Measurements from ENCODE around the gene HSBP1. TPM values are rescaled to one million over a fixed set of nuclear protein-coding genes. Genes with fewer than 3 reads are reported as not detected.

HSBP1 gene
- total and polyA plus RNA-seq, 9 of the 15 experiments (the other 6 are each of a cell fraction or from before 2014, with no cell fraction given): 84.9 to 677 (median 204) TPM

DNA sequence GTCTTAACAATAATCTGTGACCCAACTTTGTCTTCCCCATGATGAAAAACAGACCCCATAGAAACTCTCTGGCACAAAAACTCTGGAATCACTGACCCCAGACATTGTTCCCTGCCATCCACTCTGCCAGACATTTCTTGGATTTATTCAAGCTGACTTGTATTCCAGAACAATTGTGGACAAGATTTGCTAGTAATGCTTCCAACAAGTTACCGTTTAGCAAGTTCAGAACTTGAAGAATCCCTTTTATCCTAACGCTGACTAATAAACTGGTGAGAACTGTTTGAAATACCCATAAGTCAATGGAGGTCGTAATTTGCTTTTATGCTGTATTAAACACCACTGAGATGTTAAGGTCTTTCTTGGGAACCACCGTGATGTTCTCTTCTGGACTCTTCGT, 10.5 kb downstream of the HSBP1 start (continued):
- TF ChIP-seq ZNF436 (CRISPR knock-in tag; IDR thresholded peaks at IDR 0.05) (no peak), CBX2 (IDR thresholded peaks at IDR 0.05; ENCODE audit: insufficient read depth, low read length, poor library complexity, severe bottlenecking) (no peak), ZNF232 (CRISPR knock-in tag; IDR thresholded peaks at IDR 0.05) (no peak), HNRNPLL (IDR thresholded peaks at IDR 0.05; ENCODE audit: low read depth, low read length, poor library complexity, severe bottlenecking) (no peak), NCOA4 (IDR thresholded peaks at IDR 0.05; ENCODE audit: partially characterized antibody) (no peak), KDM1A (IDR thresholded peaks at IDR 0.05) (no peak)
- TF ChIP-seq, protein P1, sequence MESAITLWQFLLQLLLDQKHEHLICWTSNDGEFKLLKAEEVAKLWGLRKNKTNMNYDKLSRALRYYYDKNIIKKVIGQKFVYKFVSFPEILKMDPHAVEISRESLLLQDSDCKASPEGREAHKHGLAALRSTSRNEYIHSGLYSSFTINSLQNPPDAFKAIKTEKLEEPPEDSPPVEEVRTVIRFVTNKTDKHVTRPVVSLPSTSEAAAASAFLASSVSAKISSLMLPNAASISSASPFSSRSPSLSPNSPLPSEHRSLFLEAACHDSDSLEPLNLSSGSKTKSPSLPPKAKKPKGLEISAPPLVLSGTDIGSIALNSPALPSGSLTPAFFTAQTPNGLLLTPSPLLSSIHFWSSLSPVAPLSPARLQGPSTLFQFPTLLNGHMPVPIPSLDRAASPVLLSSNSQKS (CRISPR knock-in tag; IDR thresholded peaks at IDR 0.05): no peak

DNA sequence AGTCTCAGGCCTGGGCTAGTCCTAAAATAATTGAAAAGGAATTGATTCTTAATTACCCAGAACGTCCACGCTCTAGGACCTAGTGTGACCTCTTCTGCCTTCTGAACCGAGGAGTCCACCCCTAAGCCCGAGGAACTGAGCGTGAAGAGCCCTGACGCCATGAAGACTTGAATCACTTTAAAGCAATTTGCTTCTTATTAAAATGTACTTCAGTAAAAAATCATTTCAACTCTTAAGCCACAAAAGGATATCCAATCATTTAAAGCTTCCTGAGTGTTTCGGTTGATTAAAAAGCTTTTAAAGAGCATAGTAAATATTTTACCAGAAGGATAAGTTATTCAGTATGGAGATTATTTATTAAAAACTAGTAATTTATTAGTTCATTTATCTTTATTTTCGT, 11.6 kb downstream of the HSBP1 start:
- DNase-seq (ENCODE audit: extremely low read depth in 1 of 4, low spot score in 3 of 4) (no peak), FAIRE-seq (no peak), ATAC-seq (no peak)
- H3K27me3 ChIP-seq (ENCODE audit: control insufficient read depth in 2 of 2, insufficient read depth in 2 of 2, low read length in 2 of 2): peaks cover 50 to 63% of the 10 kb centered on the region in 2 experiments
- POLR2A ChIA-PET: interaction anchor here (0.6 to 0.7 kb wide), 2 partner anchors 115 to 266 kb away, joined by 3 read pairs; no protein-coding TSS in a partner anchor
- no peak overlapping the region for H3K27ac ChIP-seq (ENCODE audit: extremely low read depth, low read depth, low read length)
- CTCF ChIA-PET (ENCODE audit: low intra/inter-chr PET ratio): no interaction called here
- H3K9me1 ChIP-seq (ENCODE audit: control insufficient read depth, insufficient read depth, low read length): no peaks in the 10 kb centered on the region
- in situ Hi-C loops (cut with MboI) (no loop called here), intact Hi-C loops (cut with micrococcal nuclease) (no loop called here)
- WGBS (ENCODE audit: insufficient coverage, low coverage, missing lambda C conversion rate): 1% methylated on average over 8 of the region's 8 CpGs
- no peaks in the 10 kb centered on the region; a peak in 1 of 5 replicates for H3K4me1 ChIP-seq (replicated peaks in 1 of 2; ENCODE audit: control insufficient read depth in 2 of 2, insufficient read depth in 2 of 2, low read length in 2 of 2)
- no peak overlapping the region for H2AFZ ChIP-seq (ENCODE audit: low read depth, low read length)
- H3K9me3 ChIP-seq (replicated peaks; ENCODE audit: control insufficient read depth, insufficient read depth, low read depth, low read length): no peaks in the 10 kb centered on the region
- H3K36me3 ChIP-seq (ENCODE audit: control insufficient read depth, insufficient read depth, low read length): no peaks in the 10 kb centered on the region
- H3K79me2 ChIP-seq (ENCODE audit: control insufficient read depth, insufficient read depth, low read length): no peaks in the 10 kb centered on the region
- no peak overlapping the region for H3K4me3 ChIP-seq
- no TSS peak for BruUV-seq (replicated peaks)
- no peak overlapping the region for H3K9ac ChIP-seq (ENCODE audit: insufficient read depth in 1 of 2, low read depth in 2 of 2, low read length in 2 of 2)
- H3K4me2 ChIP-seq (ENCODE audit: insufficient read depth, low read length): no peak overlapping the region
- H4K20me1 ChIP-seq (replicated peaks; ENCODE audit: control insufficient read depth, insufficient read depth, low read length): no peaks in the 10 kb centered on the region
- TF ChIP-seq GTF2F1 (IDR thresholded peaks at IDR 0.05; ENCODE audit: low read depth, low read length) (no peak), ZNF408 (CRISPR knock-in tag; IDR thresholded peaks at IDR 0.05; ENCODE audit: low read depth) (no peak)
- TF ChIP-seq, protein P2, sequence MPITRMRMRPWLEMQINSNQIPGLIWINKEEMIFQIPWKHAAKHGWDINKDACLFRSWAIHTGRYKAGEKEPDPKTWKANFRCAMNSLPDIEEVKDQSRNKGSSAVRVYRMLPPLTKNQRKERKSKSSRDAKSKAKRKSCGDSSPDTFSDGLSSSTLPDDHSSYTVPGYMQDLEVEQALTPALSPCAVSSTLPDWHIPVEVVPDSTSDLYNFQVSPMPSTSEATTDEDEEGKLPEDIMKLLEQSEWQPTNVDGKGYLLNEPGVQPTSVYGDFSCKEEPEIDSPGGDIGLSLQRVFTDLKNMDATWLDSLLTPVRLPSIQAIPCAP (CRISPR knock-in tag; IDR thresholded peaks at IDR 0.05; ENCODE audit: borderline replicate concordance): no peak

Measured in K562 (cell line).